HG03520 (cell line): ENCODE data around the gene EXOC6B.
"Not testable (repeated sequence)": the region's sequence is repeated elsewhere in the genome, so short reads cannot be mapped to it uniquely, and the experiment has no call there.

Experiments used
- ATAC-seq: cut with Tn5 transposase; IDR thresholded peaks from one replicate; pipeline ENCODE4 v1.9.1; 2021; ENCODE audit warnings: mild to moderate bottlenecking, moderate library complexity; ENCODE audit not compliant: unreplicated experiment

The EXOC6B gene

DNA sequence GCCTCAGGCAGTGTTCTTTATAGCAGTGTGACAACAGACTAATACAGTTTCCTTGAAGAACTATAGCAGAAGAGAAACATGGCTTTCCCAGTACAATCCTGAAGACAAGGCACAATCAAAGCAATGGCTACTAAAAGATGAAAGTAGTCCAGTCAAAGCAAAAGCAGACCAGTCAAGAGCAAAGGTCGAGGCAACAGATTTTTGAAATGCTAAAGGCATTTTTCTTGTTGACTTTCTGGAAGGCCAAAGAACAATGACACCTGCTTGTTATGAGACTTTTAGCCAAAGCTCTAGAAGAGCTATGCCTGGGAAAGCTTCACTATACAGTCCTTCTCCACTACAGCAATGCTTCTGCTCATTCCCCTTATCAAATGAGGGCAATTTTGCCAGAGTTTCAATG lies 269.9 kb downstream of the EXOC6B start:
- ATAC-seq: no peak

DNA sequence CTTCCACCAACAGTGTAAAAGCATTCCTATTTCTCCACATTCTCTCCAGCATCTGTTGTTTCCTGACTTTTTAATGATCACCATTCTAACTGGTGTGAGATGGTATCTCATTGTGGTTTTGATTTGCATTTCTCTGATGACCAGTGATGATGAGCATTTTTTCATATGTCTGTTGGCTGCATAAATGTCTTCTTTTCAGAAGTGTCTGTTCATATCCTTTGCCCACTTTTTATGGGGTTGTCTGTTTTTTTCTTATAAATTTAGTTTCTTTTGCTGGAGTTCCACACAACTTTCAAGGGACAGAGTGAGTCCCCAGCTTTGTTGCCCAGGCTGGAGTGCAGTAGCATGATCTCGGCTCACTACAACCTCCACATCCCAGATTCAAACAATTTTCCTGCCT lies 270.5 kb downstream of the EXOC6B start:
- not testable (repeated sequence) for ATAC-seq

DNA sequence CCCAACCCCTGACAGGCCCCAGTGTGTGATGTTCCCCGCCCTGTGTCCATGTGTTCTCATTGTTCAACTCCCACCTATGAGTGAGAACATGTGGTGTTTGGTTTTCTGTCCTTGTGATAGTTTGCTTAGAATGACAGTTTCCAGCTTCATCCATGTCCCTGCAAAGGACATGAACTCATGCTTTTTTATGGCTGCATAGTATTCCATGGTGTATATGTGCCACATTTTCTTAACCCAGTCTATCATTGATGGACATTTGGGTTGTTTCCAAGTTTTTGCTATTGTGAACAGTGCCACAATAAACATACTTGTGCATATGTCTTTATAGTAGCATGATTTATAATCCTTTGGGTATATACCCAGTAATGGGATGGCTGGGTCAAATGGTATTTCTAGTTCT lies 270.9 kb downstream of the EXOC6B start:
- not testable (repeated sequence) for ATAC-seq

DNA sequence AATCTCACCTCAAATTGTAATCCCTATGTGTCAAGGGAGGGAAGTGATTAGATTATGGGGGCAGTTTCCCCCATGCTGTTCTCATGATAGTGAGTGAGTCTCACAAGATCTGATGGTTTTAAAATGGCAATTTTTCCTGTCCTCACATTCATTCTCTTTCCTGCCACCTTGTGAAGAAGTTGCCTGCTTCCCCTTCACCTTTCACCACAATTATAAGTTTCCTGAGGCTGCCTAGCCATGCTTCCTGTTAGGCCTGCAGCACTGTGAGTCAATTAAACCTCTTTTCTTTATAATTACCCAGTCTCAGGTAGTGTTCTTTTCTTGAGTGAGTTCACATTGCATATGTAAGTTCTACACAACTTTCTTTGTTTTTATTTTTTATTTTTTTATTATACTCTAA lies 271.5 kb downstream of the EXOC6B start:
- ATAC-seq: no peak

DNA sequence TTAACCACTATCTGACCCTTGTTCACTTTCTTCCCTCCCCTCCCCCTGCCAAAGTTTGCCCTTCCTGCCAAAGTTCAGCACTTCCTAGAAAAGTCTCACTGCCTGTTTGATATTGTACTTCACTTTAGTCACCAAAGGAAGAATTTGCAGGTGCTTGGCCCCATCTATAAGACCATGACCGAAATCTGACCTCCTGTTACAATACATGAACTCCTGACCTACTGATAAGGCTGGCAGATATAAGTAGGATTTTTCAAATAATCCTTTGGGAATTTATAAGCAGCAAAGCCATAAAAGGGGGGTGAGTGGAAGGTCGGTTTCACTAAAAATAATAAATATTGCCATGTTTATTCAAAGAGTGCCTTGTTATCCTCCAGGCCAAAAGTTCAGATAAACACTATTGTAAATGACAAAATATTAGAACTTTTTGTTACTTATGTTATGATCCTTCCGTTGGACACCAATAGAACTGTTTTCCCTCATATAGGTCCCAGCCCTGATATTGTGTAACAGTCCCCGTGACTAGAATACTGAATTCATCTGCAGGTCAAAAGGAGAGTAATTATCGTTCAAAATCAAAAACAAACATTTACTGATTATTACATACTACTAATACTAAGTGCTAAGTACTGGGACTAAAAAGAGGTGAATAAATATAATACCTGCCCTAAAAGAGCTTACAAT lies 277.6 kb downstream of the EXOC6B start:
- ATAC-seq: no peak

DNA sequence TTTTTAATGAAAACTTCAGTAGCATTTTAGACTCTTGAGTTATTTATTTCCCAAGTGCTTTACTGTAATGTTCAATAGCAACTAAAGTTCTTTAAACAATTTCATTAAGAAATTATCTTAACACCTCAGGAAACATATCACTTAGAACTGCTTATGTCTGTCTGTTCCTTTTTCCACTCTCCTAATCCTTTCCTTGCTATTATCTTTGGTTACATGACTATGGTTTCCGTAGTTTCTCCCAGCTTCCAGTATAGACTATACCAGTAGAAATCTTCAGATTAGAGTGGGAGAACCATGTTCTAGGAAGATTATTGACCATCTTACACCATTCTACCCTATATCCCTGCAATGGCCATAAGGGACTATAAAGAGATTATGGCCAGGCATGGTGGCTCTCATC lies 280.0 kb downstream of the EXOC6B start:
- ATAC-seq: no peak

DNA sequence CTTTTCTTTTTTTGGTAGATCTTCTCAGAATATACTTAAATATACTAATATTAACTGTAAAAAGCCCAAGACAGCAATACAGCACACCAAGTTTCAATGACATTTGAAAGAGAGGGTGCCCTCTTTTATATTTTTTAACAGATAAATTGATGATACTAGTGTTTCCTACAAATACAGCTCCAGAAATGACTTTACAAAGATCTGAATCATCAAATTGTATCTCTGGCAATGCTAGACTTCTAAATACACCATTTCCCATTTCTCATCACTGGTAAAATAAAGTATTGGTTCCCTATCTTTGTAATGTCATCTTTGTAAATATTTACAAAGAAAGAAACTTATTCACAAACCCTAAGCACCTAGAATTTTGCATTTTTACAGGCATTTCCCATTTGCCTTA lies 281.3 kb downstream of the EXOC6B start:
- no peak for ATAC-seq

DNA sequence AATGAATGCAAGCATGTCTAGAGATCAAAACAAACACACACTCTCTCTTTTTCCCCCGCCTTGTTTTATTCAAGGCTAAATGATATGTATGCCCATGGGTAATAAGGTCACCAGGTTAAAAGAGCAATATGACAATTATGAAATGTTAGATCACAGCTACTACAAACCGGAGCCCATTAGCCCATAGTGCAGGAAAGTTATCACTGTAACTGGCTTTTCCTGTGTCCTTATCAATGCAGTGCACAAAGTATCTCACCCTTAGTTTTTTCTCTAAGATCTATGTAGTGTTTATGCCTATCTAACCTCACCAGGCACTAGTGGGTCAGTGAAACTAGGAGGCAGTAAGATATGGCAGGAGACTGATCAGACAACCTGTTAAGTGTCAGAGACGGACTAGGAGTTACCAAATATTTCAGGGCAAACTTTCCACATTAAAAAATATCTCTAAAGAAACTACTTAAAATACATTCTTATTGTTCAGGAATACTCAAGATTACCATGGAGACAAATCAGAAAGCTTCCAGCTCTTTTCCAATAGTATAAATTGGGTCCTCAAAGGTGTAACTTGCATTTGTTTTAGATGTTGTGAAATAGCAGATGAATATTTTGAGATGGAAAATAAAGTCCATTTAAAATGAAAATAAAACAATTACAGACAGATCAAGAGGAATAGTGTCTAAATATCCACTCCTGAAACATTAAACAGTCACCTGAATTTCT lies 282.2 kb downstream of the EXOC6B start:
- ATAC-seq: no peak

DNA sequence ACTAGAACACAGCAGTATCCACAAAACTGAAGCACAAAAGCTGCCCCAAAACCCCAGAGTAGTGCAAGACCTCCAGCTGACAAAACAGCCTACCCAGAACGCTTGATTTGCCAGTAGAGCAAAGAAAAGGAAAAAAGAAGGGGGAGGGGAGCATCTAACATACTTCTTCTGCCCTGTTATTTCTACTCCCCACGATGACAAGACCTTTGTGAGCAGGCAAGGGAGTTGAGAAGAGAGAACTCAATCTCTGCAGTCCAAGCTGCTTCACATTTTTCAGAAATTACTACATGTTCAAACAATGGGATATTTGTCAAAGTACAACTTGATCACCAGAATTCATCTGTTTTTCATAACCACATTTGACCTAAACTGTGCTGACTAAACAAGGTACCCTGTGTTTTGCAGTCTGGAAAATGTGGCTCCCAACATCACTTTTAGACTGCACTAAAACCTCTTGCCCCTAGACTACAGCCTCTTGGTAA lies 286.7 kb downstream of the EXOC6B start:
- ATAC-seq: no peak

DNA sequence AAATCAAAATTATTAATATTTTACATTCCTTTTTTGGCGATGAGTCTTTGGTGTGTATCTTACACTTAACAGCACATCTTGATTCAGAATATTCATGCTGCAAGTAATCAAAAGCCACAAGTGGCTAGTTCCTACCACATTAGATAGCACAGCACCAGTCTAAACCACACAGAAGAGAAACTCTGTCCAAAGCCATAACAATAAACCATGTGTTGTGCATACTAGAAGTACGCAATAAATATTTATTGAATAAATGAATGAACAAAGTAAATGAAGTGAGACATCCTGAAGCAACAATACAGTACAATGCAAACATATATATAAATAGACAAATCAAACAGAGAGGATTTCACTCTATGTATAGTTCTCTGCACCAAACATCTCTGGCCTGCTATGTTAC lies 287.3 kb downstream of the EXOC6B start:
- no peak for ATAC-seq

DNA sequence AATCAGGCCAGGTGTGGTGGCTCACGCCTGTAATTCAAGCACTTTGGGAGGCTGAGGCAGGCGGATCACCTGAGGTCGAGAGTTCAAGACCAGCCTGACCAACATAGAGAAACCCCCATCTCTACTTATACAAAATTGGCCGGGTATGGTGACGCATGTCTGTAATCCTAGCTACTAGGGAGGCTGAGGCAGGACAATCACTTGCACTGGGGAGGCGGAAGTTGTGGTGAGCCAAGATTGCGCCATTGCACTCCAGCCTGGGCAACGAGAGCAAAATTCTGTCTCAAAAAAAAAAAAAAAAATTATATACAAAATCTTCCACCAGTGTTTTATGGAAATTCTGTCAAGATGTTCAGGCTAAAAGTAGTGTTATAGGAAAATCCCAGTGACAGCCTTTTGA lies 290.2 kb downstream of the EXOC6B start:
- ATAC-seq: not testable (repeated sequence)

DNA sequence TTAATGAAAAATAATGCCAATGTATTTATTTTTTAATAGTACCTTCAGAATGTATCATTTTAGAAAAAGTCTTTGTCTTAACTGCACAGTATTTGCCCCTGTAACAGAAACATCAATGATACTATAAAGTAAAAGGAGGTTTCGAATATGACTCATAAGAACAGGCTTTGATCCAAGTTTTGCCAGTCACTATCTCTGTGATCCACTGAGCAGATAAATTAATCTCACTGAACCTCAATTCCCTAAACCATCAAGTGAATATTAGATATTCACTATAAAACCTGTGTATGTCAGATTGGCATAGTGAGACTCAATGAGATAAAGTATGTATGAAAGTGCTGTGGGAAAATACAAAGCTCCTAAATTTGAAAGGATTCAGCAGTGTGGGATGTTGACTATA lies 292.1 kb downstream of the EXOC6B start:
- no peak for ATAC-seq

DNA sequence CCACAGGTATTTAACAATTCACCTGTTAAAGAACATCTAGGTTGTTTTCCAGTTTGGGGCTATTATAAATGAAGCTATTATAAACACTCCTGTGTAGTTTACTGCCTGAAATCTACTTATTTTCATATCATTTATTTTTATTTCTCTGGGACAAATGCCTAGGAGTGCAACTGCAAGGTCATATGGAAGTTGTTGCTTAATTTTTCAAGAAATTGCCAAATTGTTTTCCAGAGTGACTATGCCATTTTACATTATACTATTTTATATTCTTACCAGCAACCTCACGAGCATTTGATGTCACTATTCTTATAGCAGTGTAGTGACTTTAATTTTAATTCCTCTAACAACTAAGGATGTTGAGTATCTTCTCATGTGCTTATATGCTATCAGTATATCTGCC lies 298.4 kb downstream of the EXOC6B start:
- no peak for ATAC-seq

DNA sequence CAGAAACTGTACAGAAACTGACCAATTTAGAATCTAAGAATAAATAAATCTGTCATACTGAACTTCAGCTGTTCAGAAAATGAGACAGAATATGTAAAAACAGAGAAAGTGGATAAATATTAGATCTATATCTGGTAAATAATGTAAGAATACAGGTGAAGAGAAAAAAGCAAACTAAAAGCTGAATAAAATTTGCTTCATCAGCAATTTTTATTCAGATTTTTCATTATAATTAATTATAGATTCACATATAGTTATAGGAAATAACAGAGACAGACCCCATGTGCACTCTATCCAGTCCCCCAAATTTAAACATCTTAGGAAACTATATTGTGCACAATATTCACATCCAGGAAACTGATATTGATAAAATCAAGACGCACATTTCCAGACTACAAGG lies 299.2 kb downstream of the EXOC6B start:
- no peak for ATAC-seq

DNA sequence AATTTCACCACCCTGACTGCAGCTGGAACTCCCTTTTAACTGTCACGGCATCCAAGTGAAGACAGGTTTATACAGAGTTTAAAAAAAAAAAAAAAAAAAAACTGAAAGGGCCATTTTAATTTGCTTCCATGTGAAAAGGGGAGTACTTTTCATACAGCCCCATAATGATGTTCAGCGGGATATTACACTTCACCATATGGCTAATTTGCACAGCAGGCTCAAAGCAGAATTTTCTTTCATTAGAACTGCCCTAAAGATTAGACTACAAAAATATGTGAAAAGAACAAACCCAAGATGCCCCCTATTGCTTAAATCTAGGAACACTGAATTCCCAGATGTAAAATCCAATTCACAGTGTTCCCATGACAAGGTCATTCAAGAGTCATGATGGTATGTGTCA lies 301.8 kb downstream of the EXOC6B start:
- ATAC-seq: no peak

DNA sequence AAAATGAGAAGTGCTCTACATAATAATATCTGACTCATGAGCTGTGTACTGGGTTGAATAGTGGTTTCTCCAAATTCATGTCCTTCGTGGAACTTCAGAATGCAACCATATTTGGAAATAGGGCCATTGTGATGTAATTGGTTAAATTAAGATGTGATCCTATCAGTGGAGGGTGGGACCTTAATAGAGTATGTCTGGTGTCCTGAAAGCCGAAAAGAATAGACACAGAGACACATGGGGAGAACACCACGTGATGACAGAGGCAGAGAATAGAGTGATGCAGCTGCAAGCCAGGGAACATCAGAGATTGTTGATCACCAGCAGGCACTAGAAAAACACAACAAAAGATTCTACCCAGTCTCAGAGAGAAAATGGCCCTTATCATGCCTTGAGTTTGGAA lies 310.1 kb downstream of the EXOC6B start:
- no peak for ATAC-seq

DNA sequence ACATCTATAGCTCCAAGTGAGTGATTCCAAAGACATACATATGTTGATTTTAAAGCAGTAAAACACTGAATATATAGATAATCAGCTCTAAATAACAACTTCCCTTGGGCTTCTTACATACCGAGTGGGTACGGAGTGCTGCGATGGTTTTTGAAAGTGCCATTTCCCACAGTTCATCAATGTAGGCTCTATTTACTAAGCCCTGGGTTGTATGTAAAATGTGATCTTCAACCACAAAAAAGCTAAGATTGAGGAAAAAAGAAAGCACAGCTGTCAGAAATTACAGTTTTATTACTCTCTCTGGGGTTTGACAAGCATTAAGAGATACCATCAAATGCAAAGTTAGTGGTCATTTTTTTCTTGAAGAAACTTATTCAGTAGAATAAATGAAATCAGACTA lies 312.8 kb downstream of the EXOC6B start:
- ATAC-seq: no peak

DNA sequence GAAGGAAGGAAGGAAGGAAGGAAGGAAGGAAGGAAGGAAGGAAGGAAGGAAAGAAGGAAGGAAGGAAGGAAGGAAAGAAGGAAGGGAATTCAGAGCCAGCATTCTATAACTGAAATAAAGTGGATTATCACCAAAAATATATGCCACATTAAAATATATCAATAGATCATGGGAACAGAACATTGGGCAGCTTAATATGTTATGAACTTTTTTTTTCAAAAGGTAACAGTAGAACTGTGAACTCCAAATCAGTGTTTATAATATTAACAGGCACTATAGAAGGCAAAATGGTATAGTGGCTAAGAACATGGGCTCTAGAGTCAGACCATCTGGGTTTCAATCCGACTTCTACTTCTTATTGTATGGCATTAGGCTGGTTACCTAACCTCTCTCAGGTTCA lies 313.5 kb downstream of the EXOC6B start:
- no peak for ATAC-seq

DNA sequence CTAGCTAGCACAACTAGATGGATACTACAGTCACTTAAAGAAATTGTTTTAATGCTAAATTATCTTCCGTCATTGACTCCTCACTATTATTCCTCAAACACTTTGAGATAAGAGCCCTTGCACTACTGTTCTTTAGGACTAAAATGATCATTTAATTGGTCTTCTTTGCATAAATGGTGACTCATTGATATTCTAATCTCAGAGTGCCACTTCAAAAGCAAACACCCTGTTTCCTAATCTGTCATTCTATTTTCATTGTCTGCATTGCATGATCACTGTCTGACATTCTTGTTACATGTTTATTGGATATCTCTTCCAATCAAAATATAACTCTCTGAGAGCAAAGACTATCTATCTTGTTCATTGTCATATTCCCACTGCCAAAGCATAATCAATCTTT lies 313.9 kb downstream of the EXOC6B start:
- no peak for ATAC-seq

DNA sequence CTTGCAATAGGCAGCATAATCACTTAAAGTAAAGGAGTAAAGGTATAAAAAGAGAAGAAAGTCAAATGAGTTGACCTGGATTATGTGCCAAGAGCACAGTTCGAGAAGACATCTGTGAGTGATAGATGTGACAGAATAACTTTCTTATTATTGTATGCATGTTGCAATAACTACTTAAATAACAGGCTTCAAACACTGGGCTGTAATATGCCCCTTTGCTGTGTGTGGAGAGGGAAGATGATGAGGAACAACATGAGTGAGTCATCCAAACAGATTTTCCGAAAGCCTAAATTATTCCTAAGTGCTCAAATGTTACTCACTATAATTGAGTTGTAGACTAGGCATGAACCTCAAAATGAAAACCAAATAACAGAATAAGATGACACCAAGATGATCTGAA lies 328.1 kb downstream of the EXOC6B start:
- no peak for ATAC-seq

DNA sequence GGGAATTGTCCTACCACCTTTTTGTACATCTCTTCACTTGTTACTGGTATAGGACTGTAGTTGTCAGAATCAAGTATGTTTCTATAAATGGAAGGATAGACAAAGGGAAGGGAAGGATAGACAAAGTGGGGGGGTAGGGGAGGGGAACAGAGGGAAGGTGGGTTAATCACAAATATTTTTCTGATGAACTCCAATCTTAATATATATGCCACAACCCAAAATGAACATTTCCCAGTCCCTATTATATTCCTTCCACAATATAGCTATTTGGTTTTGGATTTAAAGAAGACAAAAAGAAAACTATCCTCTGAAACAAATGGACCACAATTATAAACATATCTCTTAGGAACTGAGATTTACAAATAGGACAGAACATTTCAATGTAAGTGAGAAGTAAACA lies 329.4 kb downstream of the EXOC6B start:
- no peak for ATAC-seq

DNA sequence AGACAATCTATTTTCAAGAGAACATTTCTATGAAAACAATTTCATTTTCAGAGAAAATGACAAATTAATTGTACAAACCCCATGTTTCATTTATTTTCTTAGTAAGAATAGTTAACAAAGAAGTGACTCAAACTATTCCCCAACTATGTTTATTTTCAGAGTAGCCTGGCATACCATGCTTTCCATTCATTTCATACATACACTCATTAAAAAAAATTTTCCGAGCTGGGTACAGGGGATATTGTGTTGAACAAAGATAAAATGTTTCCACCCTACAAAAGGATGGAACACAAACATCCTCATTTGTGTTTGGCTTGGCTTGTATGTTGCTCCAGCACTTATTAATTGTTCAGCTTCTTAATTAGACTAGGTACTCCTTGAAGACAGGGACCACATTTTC lies 331.4 kb downstream of the EXOC6B start:
- no peak for ATAC-seq

DNA sequence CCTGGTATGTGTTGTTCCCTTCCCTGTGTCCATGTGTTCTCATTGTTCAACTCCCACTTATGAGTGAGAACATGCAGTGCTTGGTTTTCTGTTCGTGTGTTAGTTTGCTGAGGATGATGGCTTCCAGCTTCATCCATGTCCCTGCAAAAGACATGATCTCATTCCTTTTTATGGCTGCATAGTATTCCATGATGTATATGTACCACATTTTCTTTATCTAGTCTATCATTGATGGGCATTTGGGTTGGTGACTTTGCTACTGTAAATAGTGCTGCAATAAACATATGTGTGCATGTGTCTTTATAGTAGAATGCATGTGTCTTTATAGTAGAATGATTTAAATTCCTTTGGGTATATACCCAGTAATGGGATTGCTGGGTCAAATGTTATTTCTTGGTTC lies 341.2 kb downstream of the EXOC6B start:
- not testable (repeated sequence) for ATAC-seq
